ENCODE data around the gene RABL3.
"Not testable (repeated sequence)": the region's sequence is repeated elsewhere in the genome, so short reads cannot be mapped to it uniquely, and the experiment has no call there.

Gene RABL3

GRCh38 chr3:120681506-120682038 is 60.7 kb downstream of the RABL3 start:
- no peak for DNase-seq

GRCh38 chr3:120681018-120681417 is 61.3 kb downstream of the RABL3 start:
- no peak for DNase-seq

GRCh38 chr3:120680193-120680894 is 62.0 kb downstream of the RABL3 start:
- DNase-seq, result no peak

- DNase-seq, result no peak
Observed at GRCh38 chr3:120678984-120679383, 63.3 kb downstream of the RABL3 start.

- no peak for DNase-seq
Observed at GRCh38 chr3:120678331-120678947, 63.9 kb downstream of the RABL3 start.

- DNase-seq, result not testable (repeated sequence)
Observed at GRCh38 chr3:120677193-120677592, 65.1 kb downstream of the RABL3 start.

GRCh38 chr3:120673116-120673515 is 69.2 kb downstream of the RABL3 start:
- no peak for DNase-seq

- no peak for DNase-seq
Observed at GRCh38 chr3:120670576-120670975, 71.7 kb downstream of the RABL3 start.

GRCh38 chr3:120664926-120665325 is 77.4 kb downstream of the RABL3 start:
- DNase-seq, result no peak

- DNase-seq, result no peak
Observed at GRCh38 chr3:120661945-120662344, 80.4 kb downstream of the RABL3 start.

- no peak for DNase-seq
Observed at GRCh38 chr3:120661106-120661905, 81.0 kb downstream of the RABL3 start.

GRCh38 chr3:120659834-120660233 is 82.5 kb downstream of the RABL3 start:
- DNase-seq, result no peak

GRCh38 chr3:120659285-120659684 is 83.0 kb downstream of the RABL3 start:
- no peak for DNase-seq

- DNase-seq, result no peak
Observed at GRCh38 chr3:120652896-120653545, 89.3 kb downstream of the RABL3 start.

- DNase-seq, result no peak
Observed at GRCh38 chr3:120652281-120652680, 90.0 kb downstream of the RABL3 start.

GRCh38 chr3:120650311-120650710 is 92.0 kb downstream of the RABL3 start:
- no peak for DNase-seq

- no peak for DNase-seq
Observed at GRCh38 chr3:120649830-120650233, 92.5 kb downstream of the RABL3 start.

GRCh38 chr3:120648290-120648689 is 94.0 kb downstream of the RABL3 start:
- DNase-seq, result no peak

GRCh38 chr3:120646771-120647432 is 95.4 kb downstream of the RABL3 start:
- DNase-seq, result no peak

GRCh38 chr3:120645083-120645845 is 97.1 kb downstream of the RABL3 start:
- no peak for DNase-seq

GRCh38 chr3:120642368-120642948 is 99.9 kb downstream of the RABL3 start:
- DNase-seq, result no peak

All from NCI-H510A treated with DMSO at 0.1 percent for 48 hours (cell line).